G401 (cell line): ENCODE results near the gene LRRC37A. TPM values are rescaled to one million over a fixed set of nuclear protein-coding genes. Genes with fewer than 3 reads are reported as not detected.
"Not testable (repeated sequence)": the region's sequence is repeated elsewhere in the genome, so short reads cannot be mapped to it uniquely, and the experiment has no call there.

Experiments
- DNase-seq: peaks from one replicate; pipeline ENCODE4 v3.0.0-alpha.2; 2015; ENCODE audit warnings: low spot score
- in situ Hi-C: cut with HindIII; loops from 2 replicates; pipeline ENCODE4 v1.10.0; 2016; ENCODE audit warnings: low sequenced_read_pairs, mixed read lengths
- total RNA-seq: library from RNA; depleted of rRNA; stranded (reverse); fragments of >200 nt; shearing (Covaris generic); gene quantifications from 2 replicates; pipeline ENCODE4 v1.2.3, GENCODE V29; 2014

Gene LRRC37A
- total RNA-seq, 1 experiment from 2014 or later = 1.6 TPM

DNA sequence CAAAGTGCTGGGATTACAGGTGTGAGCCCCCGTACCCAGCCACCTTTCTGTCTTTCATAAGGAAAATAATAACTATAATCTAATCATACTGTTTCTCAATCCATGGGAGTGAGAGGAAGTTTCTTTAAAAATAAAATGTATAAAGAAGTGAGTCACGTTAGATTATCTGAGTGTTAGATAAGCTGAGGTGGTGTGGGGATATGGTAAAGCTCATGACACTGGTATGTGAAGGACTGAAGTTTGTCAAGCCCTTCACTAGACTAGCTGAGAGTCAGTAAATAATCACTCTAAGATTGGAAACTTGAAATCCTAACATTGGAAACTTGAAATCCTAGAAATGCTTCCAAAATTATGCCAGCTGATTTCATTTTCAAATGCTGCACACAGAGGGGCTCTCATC is 9.4 kb upstream of the LRRC37A start:
- DNase-seq, in situ Hi-C loops: not testable (repeated sequence)

GRCh38 chr17:46286764-46287221 is 8.1 kb upstream of the LRRC37A start:
- DNase-seq = peak; percentile 94
- in situ Hi-C loops = not testable (repeated sequence)

DNA sequence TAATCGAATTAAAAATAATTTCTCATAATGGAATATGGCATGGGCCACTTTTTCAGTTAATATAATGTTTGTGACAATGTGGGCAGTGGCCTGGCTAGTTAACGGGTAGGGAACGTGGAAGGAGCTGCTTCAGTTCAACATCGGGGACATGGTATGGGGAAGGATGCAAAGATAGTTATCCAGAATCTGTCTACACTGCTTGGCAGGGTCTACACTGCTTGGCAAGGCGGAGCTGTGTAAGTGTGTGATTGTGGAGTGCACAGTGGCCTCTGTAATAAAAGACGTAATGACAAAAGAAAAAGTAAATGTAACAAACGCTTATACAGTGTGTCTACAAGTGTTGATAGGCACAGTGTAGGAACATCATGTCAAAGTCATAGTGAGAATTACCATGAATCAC is 7.3 kb upstream of the LRRC37A start:
- DNase-seq, in situ Hi-C loops: not testable (repeated sequence)

DNA sequence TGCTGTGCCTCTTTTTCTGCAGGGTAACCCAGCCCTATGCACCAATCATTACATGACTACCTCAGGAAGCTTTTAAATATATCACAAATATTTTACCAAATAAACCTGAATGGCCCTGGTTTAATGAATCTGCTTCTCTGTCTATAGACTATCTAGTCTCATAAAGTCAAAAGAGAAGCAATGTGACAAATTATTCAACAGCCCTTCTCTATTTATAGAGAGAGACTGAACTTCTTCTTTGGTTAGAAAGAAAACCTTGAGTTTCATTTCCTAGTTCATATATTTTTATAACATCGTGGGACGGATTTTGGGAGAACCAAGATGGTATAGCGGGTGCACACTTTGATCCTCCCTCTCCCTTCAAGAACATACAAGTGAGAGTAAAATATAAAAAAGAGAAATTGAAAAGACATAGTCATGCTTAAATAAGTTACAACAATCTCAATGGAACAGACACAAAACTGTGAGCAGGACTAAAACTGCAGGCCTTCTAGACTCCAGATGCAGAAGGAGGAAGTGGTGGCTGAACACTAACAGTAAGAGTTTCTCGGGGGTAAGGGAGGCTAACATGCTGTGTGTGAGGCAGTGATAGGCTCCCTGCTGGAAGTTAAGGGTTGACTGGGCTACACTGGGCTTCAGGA is 3.9 kb upstream of the LRRC37A start:
- in situ Hi-C loops = not testable (repeated sequence)

DNA sequence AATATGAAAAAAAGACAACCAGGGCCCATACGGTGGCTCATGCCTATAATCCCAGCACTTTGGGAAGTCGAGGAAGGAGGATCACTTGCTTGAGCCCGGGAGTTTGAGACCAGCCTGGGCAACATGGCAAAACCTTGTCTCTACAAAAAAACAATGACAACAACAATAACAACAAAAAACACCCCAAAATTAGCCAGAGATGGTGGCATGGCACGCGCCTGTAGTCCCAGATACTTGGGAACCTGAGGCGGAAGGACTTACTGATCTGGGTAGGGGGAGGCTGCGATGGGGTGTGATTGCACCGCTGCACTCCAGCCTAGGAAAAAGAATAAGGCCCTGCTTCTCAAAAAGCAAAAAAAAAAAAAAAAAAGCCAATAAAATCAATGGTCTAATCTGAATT is 3.3 kb upstream of the LRRC37A start:
- DNase-seq, in situ Hi-C loops: not testable (repeated sequence)

More for the DNA sequence above, 3.9 kb upstream of the LRRC37A start:
- DNase-seq = not testable (repeated sequence)

DNA sequence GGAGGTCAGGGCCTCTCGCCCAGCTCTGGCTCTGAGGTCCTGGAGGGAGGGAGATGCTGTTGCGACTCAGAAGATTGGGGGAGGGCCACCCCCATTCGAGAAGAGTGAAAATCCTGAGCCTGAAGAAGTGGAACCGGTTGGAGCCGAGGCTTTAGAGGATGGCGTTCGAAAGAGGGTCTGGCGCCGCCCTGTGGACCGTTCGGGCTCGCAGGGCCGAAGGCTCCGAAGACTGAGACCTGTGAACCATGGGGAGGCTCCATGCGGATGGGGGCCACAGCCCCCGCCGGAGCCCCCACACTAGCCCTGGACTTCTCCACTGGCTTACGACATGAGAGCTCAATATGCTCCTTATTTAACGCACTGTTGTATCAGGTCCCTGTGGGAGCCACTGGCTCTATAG is 46.3 kb downstream of the LRRC37A start:
- DNase-seq, in situ Hi-C loops: not testable (repeated sequence)

DNA sequence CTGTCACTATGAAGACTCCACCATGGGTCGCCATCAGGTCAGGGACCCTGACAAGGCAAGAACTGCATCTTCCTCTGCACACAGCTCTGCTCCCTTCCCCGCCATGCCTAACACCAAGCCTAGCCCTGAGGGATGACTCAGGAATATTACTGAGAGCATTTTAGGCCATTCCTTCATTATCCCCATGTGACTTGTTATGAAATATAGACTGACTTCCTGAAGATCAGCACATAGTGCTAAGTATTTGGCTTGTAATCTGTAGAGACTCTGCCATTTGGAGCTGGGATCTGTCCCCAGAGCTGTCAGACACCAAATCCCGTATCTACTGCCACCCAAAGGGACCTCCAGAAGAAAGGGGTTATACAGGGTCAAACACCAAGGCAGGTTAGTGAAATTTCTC is 47.2 kb downstream of the LRRC37A start:
- DNase-seq, in situ Hi-C loops: not testable (repeated sequence)

GRCh38 chr17:46348345-46348744 is 53.4 kb downstream of the LRRC37A start:
- in situ Hi-C loops, DNase-seq: not testable (repeated sequence)

DNA sequence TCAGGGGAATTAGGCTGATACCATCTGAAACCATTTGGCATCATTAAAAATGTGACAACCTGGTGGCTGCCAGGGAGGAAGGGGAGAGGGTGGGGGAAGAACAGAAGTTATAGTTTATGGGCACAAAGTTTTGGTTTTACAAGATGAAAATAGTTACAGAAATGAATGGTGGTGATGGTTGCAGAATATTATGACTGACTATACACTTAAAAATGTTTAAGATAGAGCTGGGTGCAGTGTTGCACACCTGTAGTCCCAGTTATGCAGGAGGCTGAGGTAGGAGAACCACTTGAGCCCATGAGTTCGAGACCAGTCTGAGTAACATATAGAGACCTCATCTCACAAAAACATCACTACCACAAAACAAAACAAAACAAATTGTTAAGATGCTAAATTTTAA is 54.1 kb downstream of the LRRC37A start:
- in situ Hi-C loops = not testable (repeated sequence)

GRCh38 chr17:46353856-46354255 is 58.9 kb downstream of the LRRC37A start:
- in situ Hi-C loops, DNase-seq: not testable (repeated sequence)

More for the DNA sequence above, 54.1 kb downstream of the LRRC37A start:
- not testable (repeated sequence) for DNase-seq

- in situ Hi-C loops, DNase-seq: not testable (repeated sequence)
These were observed 66.3 kb downstream of the LRRC37A start for GRCh38 chr17:46361145-46361735.

GRCh38 chr17:46361755-46362154 is 66.8 kb downstream of the LRRC37A start, which contains the start of gene ARL17B:
ARL17B (minus strand) TSS chr17:46361766; CDS start chr17:46358397, 3,369 bp downstream.
- DNase-seq = not testable (repeated sequence)

DNA sequence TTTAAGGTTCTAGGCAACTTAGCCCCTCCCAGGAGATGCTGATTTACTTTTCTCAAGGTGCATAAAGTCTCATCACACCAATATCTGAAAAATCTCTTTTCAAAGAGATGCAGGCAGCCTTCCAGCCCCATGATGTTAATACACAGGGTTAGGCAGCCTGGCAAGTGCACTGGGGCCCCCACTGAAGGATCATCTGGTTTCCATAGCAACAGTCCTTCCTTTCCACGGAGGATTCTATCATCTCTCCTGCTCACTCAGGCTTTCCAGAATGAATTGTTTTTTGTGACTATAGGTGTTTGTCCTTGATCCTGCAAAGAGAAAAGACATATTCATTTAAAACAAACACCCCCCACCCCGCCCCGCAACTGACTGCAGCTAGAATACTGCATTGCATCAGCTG is 72.6 kb downstream of the LRRC37A start:
- in situ Hi-C loops, DNase-seq: not testable (repeated sequence)

More at GRCh38 chr17:46361755-46362154, 66.8 kb downstream of the LRRC37A start, which contains the start of gene ARL17B:
- in situ Hi-C loops = not testable (repeated sequence)

- DNase-seq, in situ Hi-C loops: not testable (repeated sequence)
These were observed 77.6 kb downstream of the LRRC37A start for GRCh38 chr17:46372236-46373229.

- DNase-seq, in situ Hi-C loops: not testable (repeated sequence)
These were observed 78.5 kb downstream of the LRRC37A start for GRCh38 chr17:46373418-46373817.

DNA sequence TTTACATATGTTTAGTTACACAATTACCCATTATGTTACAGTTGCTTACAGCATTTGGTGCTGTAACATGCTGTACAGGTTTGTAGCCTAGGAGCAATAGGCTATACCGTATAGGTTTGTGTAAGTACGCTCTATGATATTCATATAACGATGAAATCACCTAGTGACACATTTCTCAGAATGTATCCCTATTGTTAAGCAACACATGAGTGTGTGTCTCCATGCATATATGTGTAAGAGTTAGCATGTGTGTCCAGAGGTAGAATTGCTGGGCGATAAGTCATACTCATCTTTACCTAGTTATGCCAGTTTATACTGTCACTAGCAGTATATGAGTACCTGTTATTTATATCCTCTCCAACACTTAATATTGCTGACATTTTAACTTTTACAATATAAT is 88.2 kb downstream of the LRRC37A start:
- in situ Hi-C loops, DNase-seq: not testable (repeated sequence)

GRCh38 chr17:46385491-46385890 is 90.6 kb downstream of the LRRC37A start:
- DNase-seq, in situ Hi-C loops: not testable (repeated sequence)
